K562 (cell line): Measurements from ENCODE around the gene WFIKKN2. TPM values are rescaled to one million over a fixed set of nuclear protein-coding genes. Genes with fewer than 3 reads are reported as not detected.
A peak's percentile ranks its signal among the peaks of the same experiment; 100 is the strongest.

Experiments
- ATAC-seq: fragments of 200-7000 bp; cut with Tn5 transposase; 3 replicates; pipeline ENCODE4 v1.9.1; 2020; ENCODE audit warnings: moderate library complexity
- BruUV-seq: library from RNA; stranded (reverse); fragments of 400-500 nt; replicated peaks from 2 replicates; lab custom pipeline; 2021; lab: Mats Ljungman, UMichigan
- CTCF ChIA-PET: fragments of 300-600 bp; formaldehyde crosslinking; extraction: SDS; loops from one replicate; lab custom pipeline; 2021; ENCODE audit warnings: low intra/inter-chr PET ratio; lab: Yijun Ruan, JAX
- POLR2A ChIA-PET: fragments of 300-600, 350-650 bp; sonication (Branson Sonifier 250); formaldehyde crosslinking; extraction: SDS; loops from one replicate; lab custom pipeline; 2021; ENCODE audit warnings: antibody characterized with exemption, inconsistent platforms; lab: Yijun Ruan, JAX
- DNase-seq, 4 experiments: peaks; one replicate each; pipeline versions ENCODE4 v3.0.0 to v3.0.0-alpha.2; 2011 to 2018; ENCODE audit warnings: low spot score in 3 of 4, mixed read lengths in 3 of 4; ENCODE audit errors: extremely low read depth in 1 of 4
- FAIRE-seq: peaks from 2 replicates; lab custom pipeline; 2011; peaks lifted over from hg19 to GRCh38; lab: Jason Lieb, UNC
- H2AFZ ChIP-seq: 2 replicates; pipeline ENCODE4 v1.6.0; 2011; ENCODE audit warnings: low read depth, low read length, control low read depth, inconsistent platforms
- H3K27ac ChIP-seq: fragments of 200-600 bp; 3 replicates; pipeline ENCODE4 v1.8.0; 2011; ENCODE audit warnings: low read depth, mild to moderate bottlenecking, control low read depth, inconsistent platforms, low read length, moderate library complexity, mixed read lengths; ENCODE audit errors: extremely low read depth
- H3K27me3 ChIP-seq, 2 experiments: fragments of 300-600 bp in 1 of 2; 2 replicates in 1 of 2; 3 replicates in 1 of 2; pipeline versions ENCODE4 v1.6.0 to v1.8.0; 2011; ENCODE audit warnings: inconsistent platforms in 2 of 2, low read length in 2 of 2, mild to moderate bottlenecking in 1 of 2, mixed read lengths in 1 of 2, moderate library complexity in 1 of 2; ENCODE audit not compliant: control insufficient read depth in 2 of 2, insufficient read depth in 2 of 2
- H3K36me3 ChIP-seq: fragments of 300-600 bp; 3 replicates; pipeline ENCODE4 v1.8.0; 2011; ENCODE audit warnings: mild to moderate bottlenecking, low read length, inconsistent platforms; ENCODE audit not compliant: control insufficient read depth, insufficient read depth
- H3K4me1 ChIP-seq, 2 experiments: fragments of 200-600 bp in 1 of 2; replicated peaks in 1 of 2; 2 replicates in 1 of 2; 3 replicates in 1 of 2; pipeline versions ENCODE4 v1.5.1 to v1.8.0; 2011; ENCODE audit warnings: inconsistent platforms in 2 of 2, low read length in 2 of 2, mild to moderate bottlenecking in 1 of 2, mixed read lengths in 1 of 2, moderate library complexity in 1 of 2; ENCODE audit not compliant: control insufficient read depth in 2 of 2, insufficient read depth in 2 of 2
- H3K4me2 ChIP-seq: 2 replicates; pipeline ENCODE4 v1.6.1; 2011; ENCODE audit warnings: low read length, control low read depth, inconsistent platforms, mixed read lengths; ENCODE audit not compliant: insufficient read depth
- H3K4me3 ChIP-seq: fragments of 200-600 bp; sonication (generic), shearing (Covaris generic); 2 replicates; pipeline ENCODE4 v1.5.1; 2016; ENCODE audit warnings: control low read depth, inconsistent platforms
- H3K79me2 ChIP-seq: fragments of 200-600 bp; 3 replicates; pipeline ENCODE4 v1.8.0; 2011; ENCODE audit warnings: low read length, inconsistent platforms; ENCODE audit not compliant: control insufficient read depth, insufficient read depth
- H3K9ac ChIP-seq, 2 experiments: 2 replicates each; pipeline versions ENCODE4 v1.6.0 to v1.6.1; 2011; ENCODE audit warnings: low read depth in 2 of 2, low read length in 2 of 2, control low read depth in 1 of 2, inconsistent platforms in 1 of 2, mild to moderate bottlenecking in 1 of 2, mixed read lengths in 1 of 2; ENCODE audit not compliant: insufficient read depth in 1 of 2
- H3K9me1 ChIP-seq: one replicate; pipeline ENCODE4 v1.6.0; 2011; ENCODE audit warnings: inconsistent platforms, mild to moderate bottlenecking, low read length, moderate library complexity; ENCODE audit not compliant: control insufficient read depth, insufficient read depth
- H3K9me3 ChIP-seq: replicated peaks from 2 replicates; pipeline ENCODE4 v1.5.1; 2011; ENCODE audit warnings: low read depth, low read length, inconsistent platforms; ENCODE audit not compliant: control insufficient read depth, insufficient read depth
- H4K20me1 ChIP-seq: replicated peaks from 2 replicates; pipeline ENCODE4 v1.6.1; 2011; ENCODE audit warnings: low read length, inconsistent platforms, mixed read lengths; ENCODE audit not compliant: control insufficient read depth, insufficient read depth
- AFF4 ChIP-seq: sonication (generic); formaldehyde crosslinking; IDR thresholded peaks from 2 replicates; pipeline ENCODE4 v1.8.0; 2023; ENCODE audit warnings: mild to moderate bottlenecking, missing genetic modification reagents
- BRD9 ChIP-seq: fragments of 450-650 bp; IDR thresholded peaks from 2 replicates; pipeline ENCODE4 v1.6.1; 2018; ENCODE audit warnings: low read depth; ENCODE audit not compliant: partially characterized antibody
- FOSL1 ChIP-seq: fragments of 200-800 bp; sonication (Bioruptor generic); conservative IDR thresholded peaks from 2 replicates; pipeline ENCODE4 v1.6.1; 2016; ENCODE audit warnings: missing genetic modification characterization, missing compliant biosample characterization
- HNRNPK ChIP-seq: fragments of 200-400 bp; formaldehyde crosslinking; IDR thresholded peaks from one replicate; pipeline ENCODE4 v1.6.1; 2018; ENCODE audit warnings: mild to moderate bottlenecking, low read depth, low read length; ENCODE audit not compliant: poor library complexity, severe bottlenecking
- NFIC ChIP-seq: fragments of 450-650 bp; IDR thresholded peaks from 2 replicates; pipeline ENCODE4 v1.6.1; 2017; ENCODE audit warnings: mild to moderate bottlenecking, inconsistent platforms
- PRMT5 ChIP-seq: sonication (generic); formaldehyde crosslinking; IDR thresholded peaks from 2 replicates; pipeline ENCODE4 v1.5.0; 2020; ENCODE audit warnings: missing genetic modification reagents
- RAD21 ChIP-seq, 2 experiments: fragments of 250-450 bp in 1 of 2; fragments of 450-650 bp in 1 of 2; sonication (Bioruptor Pico) in 1 of 2; formaldehyde crosslinking in 1 of 2; IDR thresholded peaks in 1 of 2; conservative IDR thresholded peaks in 1 of 2; 2 replicates each; pipeline versions ENCODE4 v1.4.0 to v1.8.0; 2020 to 2022; ENCODE audit warnings: mild to moderate bottlenecking in 2 of 2, moderate library complexity in 1 of 2
- ZNF583 ChIP-seq: fragments of 250-450 bp; sonication (Bioruptor Pico); IDR thresholded peaks from 2 replicates; pipeline ENCODE4 v1.4.0; 2020
- ZNF764 ChIP-seq: fragments of 250-450 bp; sonication (Bioruptor Pico); IDR thresholded peaks from 2 replicates; pipeline ENCODE4 v1.4.0; 2020; ENCODE audit warnings: low read depth, mild to moderate bottlenecking, moderate library complexity
- WGBS: fragments of 100-300 bp; shearing (Covaris generic); methylation state at CpG from one replicate; pipeline ENCODE4 v1.1.6; 2016; ENCODE audit warnings: low coverage, mixed read lengths; ENCODE audit not compliant: insufficient coverage; ENCODE audit errors: missing lambda C conversion rate; 5-methylcytosine and 5-hydroxymethylcytosine counted together
- in situ Hi-C: fragments of 300-500 bp; cut with MboI; formaldehyde crosslinking; loops from 4 replicates; pipeline ENCODE4 v1.15.0; 2018; ENCODE audit warnings: inconsistent platforms, mixed read lengths
- intact Hi-C: fragments of 100-400 bp; cut with micrococcal nuclease; formaldehyde crosslinking; loops from 2 replicates; pipeline ENCODE4 v1.14.2; 2022
- polyA plus RNA-seq, 8 experiments: library from polyadenylated mRNA; depleted of rRNA in 4 of 8; stranded (reverse) in 5 of 8; unstranded in 3 of 8; fragments of >200 nt; fragmentation: Nextera tagmentation in 2 of 8; fragmentation: Illumina TruSeq in 1 of 8; extraction: Ambion mirVana in 2 of 8; extraction: Trizol in 1 of 8; gene quantifications; 2 replicates each; pipeline versions ENCODE4 v1.2.1 to v1.2.3, GENCODE V29; 2011 to 2014; ENCODE audit warnings: inconsistent platforms in 1 of 8, missing spikeins in 1 of 8
- total RNA-seq, 7 experiments: library from RNA; depleted of rRNA in 6 of 7; stranded (reverse); fragments of >200 nt in 6 of 7; fragmentation: Illumina TruSeq in 2 of 7; extraction: Trizol in 2 of 7; gene quantifications; 2 replicates each; pipeline versions ENCODE4 v1.2.1 to v1.2.3, GENCODE V29; 2011 to 2021; ENCODE audit warnings: low replicate concordance in 1 of 7
- TF ChIP-seq, protein P1 (sequence below): fragments of 450-650 bp; IDR thresholded peaks from 2 replicates; pipeline ENCODE4 v1.6.1; 2017; ENCODE audit warnings: antibody characterized with exemption, mild to moderate bottlenecking

WFIKKN2 gene
- total and polyA plus RNA-seq, 9 of the 15 experiments (the other 6 are each of a cell fraction or from before 2014, with no cell fraction given) = 0.07 TPM; not detected in 8

GRCh38 chr17:50861822-50862528, 26.6 kb downstream of the WFIKKN2 start (continued):
- TF ChIP-seq HNRNPK = no peak

DNA sequence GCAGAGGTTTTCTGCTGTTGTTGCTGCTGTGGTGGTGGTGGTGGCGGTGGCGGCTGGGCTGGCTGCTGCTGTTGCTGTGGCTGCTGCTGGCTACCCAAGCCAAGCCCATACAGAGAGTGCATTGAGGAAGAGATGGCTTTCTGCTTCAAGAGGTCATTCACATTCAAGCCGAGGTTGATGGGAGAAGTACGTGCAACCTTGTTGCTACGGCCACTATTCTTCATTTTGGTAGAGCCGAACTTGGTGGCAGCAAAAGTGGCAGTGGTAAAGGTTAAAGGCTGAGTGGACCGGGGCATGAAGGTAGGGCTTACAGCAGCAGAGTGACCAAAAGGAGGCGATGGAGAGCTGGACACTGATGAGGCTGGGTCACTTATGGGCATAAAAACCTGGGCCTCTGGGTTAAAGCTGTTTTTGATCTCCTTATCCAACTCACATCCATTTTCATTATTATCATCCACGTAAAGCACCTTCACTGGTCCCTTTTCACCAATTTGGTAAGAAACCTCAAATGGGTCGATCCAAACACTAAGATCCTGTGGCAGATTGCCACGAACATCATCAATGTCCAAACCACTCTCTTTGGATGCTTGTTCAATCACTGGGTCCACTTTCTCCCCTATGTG, 27.9 kb downstream of the WFIKKN2 start:
- DNase-seq = peak in 1 of 4 experiments; percentile 63
- intact Hi-C loops = loop anchor here (1.0 kb wide), 1 partner anchor 87 kb away; no protein-coding TSS in a partner anchor
- TF ChIP-seq NFIC = peak; percentile 32; the same call in 1 of the 2 replicates
- no peak for TF ChIP-seq ZNF583 (CRISPR knock-in tag)
- TF ChIP-seq FOSL1 (tag) = no peak
- TF ChIP-seq PRMT5 (CRISPR knock-in tag) = no peak
- peak; percentile 31 for TF ChIP-seq BRD9
- TF ChIP-seq RAD21 (CRISPR knock-in tag; conservative IDR thresholded peaks at IDR 0.05 in 1 of 2, IDR thresholded peaks at IDR 0.05 in 1 of 2) = peak; percentile 72 to 79
- peak; percentile 73; the same call in 1 of the 2 replicates for TF ChIP-seq ZNF764
- TF ChIP-seq, protein P1, sequence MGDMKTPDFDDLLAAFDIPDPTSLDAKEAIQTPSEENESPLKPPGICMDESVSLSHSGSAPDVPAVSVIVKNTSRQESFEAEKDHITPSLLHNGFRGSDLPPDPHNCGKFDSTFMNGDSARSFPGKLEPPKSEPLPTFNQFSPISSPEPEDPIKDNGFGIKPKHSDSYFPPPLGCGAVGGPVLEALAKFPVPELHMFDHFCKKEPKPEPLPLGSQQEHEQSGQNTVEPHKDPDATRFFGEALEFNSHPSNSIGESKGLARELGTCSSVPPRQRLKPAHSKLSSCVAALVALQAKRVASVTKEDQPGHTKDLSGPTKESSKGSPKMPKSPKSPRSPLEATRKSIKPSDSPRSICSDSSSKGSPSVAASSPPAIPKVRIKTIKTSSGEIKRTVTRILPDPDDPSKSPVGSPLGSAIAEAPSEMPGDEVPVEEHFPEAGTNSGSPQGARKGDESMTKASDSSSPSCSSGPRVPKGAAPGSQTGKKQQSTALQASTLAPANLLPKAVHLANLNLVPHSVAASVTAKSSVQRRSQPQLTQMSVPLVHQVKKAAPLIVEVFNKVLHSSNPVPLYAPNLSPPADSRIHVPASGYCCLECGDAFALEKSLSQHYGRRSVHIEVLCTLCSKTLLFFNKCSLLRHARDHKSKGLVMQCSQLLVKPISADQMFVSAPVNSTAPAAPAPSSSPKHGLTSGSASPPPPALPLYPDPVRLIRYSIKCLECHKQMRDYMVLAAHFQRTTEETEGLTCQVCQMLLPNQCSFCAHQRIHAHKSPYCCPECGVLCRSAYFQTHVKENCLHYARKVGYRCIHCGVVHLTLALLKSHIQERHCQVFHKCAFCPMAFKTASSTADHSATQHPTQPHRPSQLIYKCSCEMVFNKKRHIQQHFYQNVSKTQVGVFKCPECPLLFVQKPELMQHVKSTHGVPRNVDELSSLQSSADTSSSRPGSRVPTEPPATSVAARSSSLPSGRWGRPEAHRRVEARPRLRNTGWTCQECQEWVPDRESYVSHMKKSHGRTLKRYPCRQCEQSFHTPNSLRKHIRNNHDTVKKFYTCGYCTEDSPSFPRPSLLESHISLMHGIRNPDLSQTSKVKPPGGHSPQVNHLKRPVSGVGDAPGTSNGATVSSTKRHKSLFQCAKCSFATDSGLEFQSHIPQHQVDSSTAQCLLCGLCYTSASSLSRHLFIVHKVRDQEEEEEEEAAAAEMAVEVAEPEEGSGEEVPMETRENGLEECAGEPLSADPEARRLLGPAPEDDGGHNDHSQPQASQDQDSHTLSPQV = 0 out of 2 replicates have a peak, but pooled peaks have one; percentile 20
- TF ChIP-seq AFF4 = peak; percentile 53; the same call in 1 of the 2 replicates

More for the DNA sequence above, 27.9 kb downstream of the WFIKKN2 start:
- peaks cover 26% of the 10 kb centered on the region for H3K36me3 ChIP-seq
- no peak overlapping the region; the same call in none of the 2 replicates for H3K4me2 ChIP-seq
- H3K27me3 ChIP-seq = no peaks in the 10 kb centered on the region
- H3K9ac ChIP-seq = no peak overlapping the region
- H3K4me3 ChIP-seq = no peak overlapping the region
- no peak overlapping the region for H2AFZ ChIP-seq
- H3K9me1 ChIP-seq = no peaks in the 10 kb centered on the region
- H3K79me2 ChIP-seq = peaks cover 40% of the 10 kb centered on the region
- POLR2A ChIA-PET = interaction anchor here (0.5 to 7.7 kb wide), 14 partner anchors 12 to 696 kb away, joined by 3 to 207 read pairs (median 4); no protein-coding TSS in a partner anchor
- H3K27ac ChIP-seq = no peak overlapping the region
- H3K4me1 ChIP-seq = peaks cover 7 to 13% of the 10 kb centered on the region in 2 experiments; a peak in 4 of 5 replicates
- in situ Hi-C loops = loop anchor here (5.0 to 10.0 kb wide), 2 partner anchors 89 to 291 kb away; partner anchors contain the start of gene NME1
- ATAC-seq = no peak
- CTCF ChIA-PET = interaction anchor here (0.8 to 2.2 kb wide), 2 partner anchors 87 to 92 kb away, joined by 3 to 11 read pairs; no protein-coding TSS in a partner anchor
- no TSS peak for BruUV-seq
- no peaks in the 10 kb centered on the region for H3K9me3 ChIP-seq
- H4K20me1 ChIP-seq = peaks cover 12% of the 10 kb centered on the region
- FAIRE-seq = no peak
- WGBS = 75% methylated on average over 11 of the region's 11 CpGs
